NB4 (cell line): ENCODE data around the gene ADM2.

Source experiments
- MYC ChIP-seq: IDR thresholded peaks from 2 replicates; pipeline ENCODE4 v1.6.1; 2011; ENCODE audit warnings: low read depth, low read length
- POLR2A ChIP-seq: IDR thresholded peaks from 2 replicates; pipeline ENCODE4 v1.6.1; 2011; ENCODE audit warnings: mild to moderate bottlenecking; ENCODE audit not compliant: insufficient read length; ENCODE audit errors: extremely low read depth
- TF ChIP-seq, protein P1 (sequence below): IDR thresholded peaks from one replicate; pipeline ENCODE4 v1.5.1; 2012; ENCODE audit warnings: low read depth, low read length
- TF ChIP-seq, protein P2 (sequence below): IDR thresholded peaks from 2 replicates; pipeline ENCODE4 v1.6.1; 2011; ENCODE audit warnings: low read depth, low read length

DNA sequence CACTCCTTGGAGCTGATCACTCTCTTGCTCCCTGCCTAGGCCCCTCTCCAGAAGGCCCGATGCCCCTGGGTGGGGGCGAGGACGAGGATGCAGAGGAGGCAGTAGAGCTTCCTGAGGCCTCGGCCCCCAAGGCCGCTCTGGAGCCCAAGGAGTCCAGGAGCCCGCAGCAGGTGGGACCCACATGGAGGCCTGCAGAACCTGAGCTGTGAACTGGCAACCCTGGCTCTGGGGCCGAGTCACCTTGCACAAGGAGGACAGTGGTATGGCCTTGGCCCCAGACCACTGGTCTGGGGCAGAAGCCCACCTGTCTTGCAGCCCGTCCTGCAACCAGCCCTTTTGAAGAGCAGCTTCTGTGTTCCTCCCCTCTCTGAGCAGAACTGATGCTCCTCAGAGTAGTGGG lies 37.8 kb downstream of the ADM2 start:
- TF ChIP-seq, protein P1, sequence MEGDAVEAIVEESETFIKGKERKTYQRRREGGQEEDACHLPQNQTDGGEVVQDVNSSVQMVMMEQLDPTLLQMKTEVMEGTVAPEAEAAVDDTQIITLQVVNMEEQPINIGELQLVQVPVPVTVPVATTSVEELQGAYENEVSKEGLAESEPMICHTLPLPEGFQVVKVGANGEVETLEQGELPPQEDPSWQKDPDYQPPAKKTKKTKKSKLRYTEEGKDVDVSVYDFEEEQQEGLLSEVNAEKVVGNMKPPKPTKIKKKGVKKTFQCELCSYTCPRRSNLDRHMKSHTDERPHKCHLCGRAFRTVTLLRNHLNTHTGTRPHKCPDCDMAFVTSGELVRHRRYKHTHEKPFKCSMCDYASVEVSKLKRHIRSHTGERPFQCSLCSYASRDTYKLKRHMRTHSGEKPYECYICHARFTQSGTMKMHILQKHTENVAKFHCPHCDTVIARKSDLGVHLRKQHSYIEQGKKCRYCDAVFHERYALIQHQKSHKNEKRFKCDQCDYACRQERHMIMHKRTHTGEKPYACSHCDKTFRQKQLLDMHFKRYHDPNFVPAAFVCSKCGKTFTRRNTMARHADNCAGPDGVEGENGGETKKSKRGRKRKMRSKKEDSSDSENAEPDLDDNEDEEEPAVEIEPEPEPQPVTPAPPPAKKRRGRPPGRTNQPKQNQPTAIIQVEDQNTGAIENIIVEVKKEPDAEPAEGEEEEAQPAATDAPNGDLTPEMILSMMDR, result no peak
- TF ChIP-seq, protein P2, sequence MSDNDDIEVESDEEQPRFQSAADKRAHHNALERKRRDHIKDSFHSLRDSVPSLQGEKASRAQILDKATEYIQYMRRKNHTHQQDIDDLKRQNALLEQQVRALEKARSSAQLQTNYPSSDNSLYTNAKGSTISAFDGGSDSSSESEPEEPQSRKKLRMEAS, result no peak
- TF ChIP-seq POLR2A (no peak), MYC (no peak)
